ENCODE data around the gene PPFIBP2. TPM values are rescaled to one million over a fixed set of nuclear protein-coding genes. Genes with fewer than 3 reads are reported as not detected.

PPFIBP2 gene
- total RNA-seq, 1 experiment from 2014 or later: 21.5 TPM

DNA sequence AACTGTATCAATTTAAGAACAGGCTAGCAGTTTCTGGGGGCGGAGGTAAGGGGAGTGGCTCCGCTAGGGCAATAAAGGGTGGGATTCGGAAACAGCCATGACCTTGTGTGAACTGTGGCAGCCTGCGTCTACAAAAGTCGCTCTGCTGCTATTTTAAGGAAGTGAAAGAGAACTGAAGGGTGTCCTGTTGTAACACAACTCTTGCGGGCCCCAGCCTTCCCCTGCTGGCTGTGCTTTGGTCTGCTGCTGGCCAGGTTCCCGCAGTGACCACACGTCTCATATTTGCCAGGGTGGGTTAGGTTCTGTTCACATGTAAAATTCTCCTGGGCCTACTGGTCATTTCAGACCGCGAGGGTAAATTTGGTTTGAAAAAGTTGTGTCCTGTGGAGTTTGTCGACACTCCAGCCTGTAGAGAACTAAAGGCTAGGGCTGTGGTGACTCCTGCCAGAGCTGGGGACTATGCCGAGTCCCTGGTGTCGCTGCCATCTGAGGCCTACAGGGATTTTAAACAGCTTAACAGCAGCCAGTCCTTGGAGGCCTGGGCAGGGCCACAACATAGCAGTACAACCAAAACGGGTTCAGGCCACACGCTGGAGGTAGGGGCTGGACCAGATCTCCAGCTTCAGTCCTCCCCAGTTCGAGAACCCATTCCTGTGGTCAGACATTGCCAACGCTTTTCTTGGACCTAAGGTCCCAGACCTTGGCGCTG, 1.1 kb upstream of the PPFIBP2 start:
- ATAC-seq: peak; percentile 31
- Histone ChIP-seq H3K36me3 (ENCODE audit: control insufficient read depth, insufficient read depth, low read length) (no peaks in the 10 kb centered on the region), H3K4me3 (ENCODE audit: low read depth in 2 of 2, low read length in 2 of 2) (peak overlapping the region; percentile 80 to 96), H3K4me1 (ENCODE audit: control insufficient read depth, insufficient read depth, low read length) (peaks cover 17% of the 10 kb centered on the region), H3K27me3 (ENCODE audit: control insufficient read depth, insufficient read depth, low read length) (peaks cover 6% of the 10 kb centered on the region; the same call in 1 of the 2 replicates), H3K9me3 (ENCODE audit: control insufficient read depth, insufficient read depth, low read depth, low read length) (no peaks in the 10 kb centered on the region), H3K27ac (ENCODE audit: low read length) (peak overlapping the region; percentile 80)
- CTCF ChIA-PET: interaction anchor here (1.0 to 1.5 kb wide), 3 partner anchors 59 to 154 kb away, joined by 4 to 8 read pairs (median 5); no protein-coding TSS in a partner anchor
- in situ Hi-C loops (cut with HindIII; ENCODE audit: low pct_unique_long_range_greater_than_20kb, low sequenced_read_pairs): no loop called here
- TF ChIP-seq, protein P1, sequence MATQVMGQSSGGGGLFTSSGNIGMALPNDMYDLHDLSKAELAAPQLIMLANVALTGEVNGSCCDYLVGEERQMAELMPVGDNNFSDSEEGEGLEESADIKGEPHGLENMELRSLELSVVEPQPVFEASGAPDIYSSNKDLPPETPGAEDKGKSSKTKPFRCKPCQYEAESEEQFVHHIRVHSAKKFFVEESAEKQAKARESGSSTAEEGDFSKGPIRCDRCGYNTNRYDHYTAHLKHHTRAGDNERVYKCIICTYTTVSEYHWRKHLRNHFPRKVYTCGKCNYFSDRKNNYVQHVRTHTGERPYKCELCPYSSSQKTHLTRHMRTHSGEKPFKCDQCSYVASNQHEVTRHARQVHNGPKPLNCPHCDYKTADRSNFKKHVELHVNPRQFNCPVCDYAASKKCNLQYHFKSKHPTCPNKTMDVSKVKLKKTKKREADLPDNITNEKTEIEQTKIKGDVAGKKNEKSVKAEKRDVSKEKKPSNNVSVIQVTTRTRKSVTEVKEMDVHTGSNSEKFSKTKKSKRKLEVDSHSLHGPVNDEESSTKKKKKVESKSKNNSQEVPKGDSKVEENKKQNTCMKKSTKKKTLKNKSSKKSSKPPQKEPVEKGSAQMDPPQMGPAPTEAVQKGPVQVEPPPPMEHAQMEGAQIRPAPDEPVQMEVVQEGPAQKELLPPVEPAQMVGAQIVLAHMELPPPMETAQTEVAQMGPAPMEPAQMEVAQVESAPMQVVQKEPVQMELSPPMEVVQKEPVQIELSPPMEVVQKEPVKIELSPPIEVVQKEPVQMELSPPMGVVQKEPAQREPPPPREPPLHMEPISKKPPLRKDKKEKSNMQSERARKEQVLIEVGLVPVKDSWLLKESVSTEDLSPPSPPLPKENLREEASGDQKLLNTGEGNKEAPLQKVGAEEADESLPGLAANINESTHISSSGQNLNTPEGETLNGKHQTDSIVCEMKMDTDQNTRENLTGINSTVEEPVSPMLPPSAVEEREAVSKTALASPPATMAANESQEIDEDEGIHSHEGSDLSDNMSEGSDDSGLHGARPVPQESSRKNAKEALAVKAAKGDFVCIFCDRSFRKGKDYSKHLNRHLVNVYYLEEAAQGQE (IDR thresholded peaks at IDR 0.05; ENCODE audit: insufficient read depth in 1 of 2, low read depth in 2 of 2, low read length in 1 of 2): no peak
- TF ChIP-seq SIN3A (IDR thresholded peaks at IDR 0.05; ENCODE audit: borderline replicate concordance, insufficient read depth, low read depth, low read length): no peak
- no peak for TF ChIP-seq TCF7L2 (IDR thresholded peaks at IDR 0.05; ENCODE audit: low read depth, low read length)
- TF ChIP-seq POLR2AphosphoS5 (IDR thresholded peaks at IDR 0.05; ENCODE audit: low read depth, low read length): no peak
- TF ChIP-seq, protein P2, sequence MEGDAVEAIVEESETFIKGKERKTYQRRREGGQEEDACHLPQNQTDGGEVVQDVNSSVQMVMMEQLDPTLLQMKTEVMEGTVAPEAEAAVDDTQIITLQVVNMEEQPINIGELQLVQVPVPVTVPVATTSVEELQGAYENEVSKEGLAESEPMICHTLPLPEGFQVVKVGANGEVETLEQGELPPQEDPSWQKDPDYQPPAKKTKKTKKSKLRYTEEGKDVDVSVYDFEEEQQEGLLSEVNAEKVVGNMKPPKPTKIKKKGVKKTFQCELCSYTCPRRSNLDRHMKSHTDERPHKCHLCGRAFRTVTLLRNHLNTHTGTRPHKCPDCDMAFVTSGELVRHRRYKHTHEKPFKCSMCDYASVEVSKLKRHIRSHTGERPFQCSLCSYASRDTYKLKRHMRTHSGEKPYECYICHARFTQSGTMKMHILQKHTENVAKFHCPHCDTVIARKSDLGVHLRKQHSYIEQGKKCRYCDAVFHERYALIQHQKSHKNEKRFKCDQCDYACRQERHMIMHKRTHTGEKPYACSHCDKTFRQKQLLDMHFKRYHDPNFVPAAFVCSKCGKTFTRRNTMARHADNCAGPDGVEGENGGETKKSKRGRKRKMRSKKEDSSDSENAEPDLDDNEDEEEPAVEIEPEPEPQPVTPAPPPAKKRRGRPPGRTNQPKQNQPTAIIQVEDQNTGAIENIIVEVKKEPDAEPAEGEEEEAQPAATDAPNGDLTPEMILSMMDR (IDR thresholded peaks at IDR 0.05): no peak
- intact Hi-C loops (cut with micrococcal nuclease; ENCODE audit: unreplicated experiment): loop anchor here (2.0 kb wide), 2 partner anchors 144 to 152 kb away; no protein-coding TSS in a partner anchor
- POLR2A ChIA-PET: interaction anchor here (0.8 kb wide), 1 partner anchor 585 kb away, joined by 6 read pairs; no protein-coding TSS in a partner anchor
- no peak for DNase-seq (ENCODE audit: low read depth, low spot score)
- BruUV-seq (replicated peaks): no TSS peak

DNA sequence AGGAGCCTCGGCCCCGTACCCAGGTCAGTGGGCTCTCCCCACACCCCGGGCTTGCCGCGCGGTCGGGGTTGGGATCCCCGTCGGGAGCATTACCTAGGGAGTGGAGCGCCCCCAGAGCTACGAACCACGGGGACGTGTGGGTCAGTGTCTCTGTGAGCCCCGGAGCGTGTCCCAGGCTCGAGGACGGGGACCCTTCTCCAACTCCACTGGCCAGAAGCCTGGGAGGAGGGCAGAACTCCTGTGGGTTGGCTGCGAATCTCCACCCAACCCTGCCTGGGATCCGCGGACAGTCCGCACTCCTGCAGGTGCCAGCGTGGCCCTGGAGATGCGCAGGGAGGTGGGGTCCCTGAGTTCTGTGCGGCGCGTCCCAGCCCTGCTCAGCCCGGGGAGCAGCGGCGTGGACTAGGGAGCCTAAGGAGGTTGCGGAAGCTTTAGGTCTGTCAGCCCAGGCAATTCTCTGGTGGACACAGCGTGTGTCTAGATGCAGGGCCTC, 346 bp downstream of the PPFIBP2 start:
- ATAC-seq: peak; percentile 48
- Histone ChIP-seq H3K27me3 (ENCODE audit: control insufficient read depth, insufficient read depth, low read length) (peaks cover 6% of the 10 kb centered on the region; the same call in 1 of the 2 replicates), H3K9me3 (ENCODE audit: control insufficient read depth, insufficient read depth, low read depth, low read length) (no peaks in the 10 kb centered on the region), H3K36me3 (ENCODE audit: control insufficient read depth, insufficient read depth, low read length) (no peaks in the 10 kb centered on the region), H3K4me3 (ENCODE audit: low read depth in 2 of 2, low read length in 2 of 2) (peak overlapping the region; percentile 80 to 96), H3K4me1 (ENCODE audit: control insufficient read depth, insufficient read depth, low read length) (peaks cover 17% of the 10 kb centered on the region), H3K27ac (ENCODE audit: low read length) (peak overlapping the region; percentile 80)
- in situ Hi-C loops (cut with HindIII; ENCODE audit: low pct_unique_long_range_greater_than_20kb, low sequenced_read_pairs): no loop called here
- no TSS peak for BruUV-seq (replicated peaks)
- TF ChIP-seq TCF7L2 (IDR thresholded peaks at IDR 0.05; ENCODE audit: low read depth, low read length) (no peak), POLR2AphosphoS5 (IDR thresholded peaks at IDR 0.05; ENCODE audit: low read depth, low read length) (no peak), SIN3A (IDR thresholded peaks at IDR 0.05; ENCODE audit: borderline replicate concordance, insufficient read depth, low read depth, low read length) (no peak)
- TF ChIP-seq, protein P2 (IDR thresholded peaks at IDR 0.05): no peak
- TF ChIP-seq, protein P1 (IDR thresholded peaks at IDR 0.05; ENCODE audit: insufficient read depth in 1 of 2, low read depth in 2 of 2, low read length in 1 of 2): no peak
- CTCF ChIA-PET: interaction anchor here (1.1 kb wide), 1 partner anchor 152 kb away, joined by 4 read pairs; no protein-coding TSS in a partner anchor
- intact Hi-C loops (cut with micrococcal nuclease; ENCODE audit: unreplicated experiment): no loop called here
- POLR2A ChIA-PET: no interaction called here
- DNase-seq (ENCODE audit: low read depth, low spot score): no peak
